ENCODE results near the gene GGN.
"Not testable (repeated sequence)": the region's sequence is repeated elsewhere in the genome, so short reads cannot be mapped to it uniquely, and the experiment has no call there.

The GGN gene

GRCh38 chr19:38362076-38362945 lies 25.5 kb downstream of the GGN start:
- peak; percentile 69 for DNase-seq (ENCODE audit: low read depth)

- DNase-seq (ENCODE audit: low read depth) = peak; percentile 57
Measured at GRCh38 chr19:38361633-38362075, 26.2 kb downstream of the GGN start.

- DNase-seq (ENCODE audit: low read depth) = no peak
Measured at GRCh38 chr19:38360839-38361631, 26.8 kb downstream of the GGN start.

- DNase-seq (ENCODE audit: low read depth) = no peak
Measured at GRCh38 chr19:38360351-38360750, 27.5 kb downstream of the GGN start.

- DNase-seq (ENCODE audit: low read depth) = no peak
Measured at GRCh38 chr19:38359242-38360021, 28.4 kb downstream of the GGN start.

- no peak for DNase-seq (ENCODE audit: low read depth)
Measured at GRCh38 chr19:38358071-38358470, 29.8 kb downstream of the GGN start.

- DNase-seq (ENCODE audit: low read depth) = no peak
Measured at GRCh38 chr19:38355728-38356725, 31.8 kb downstream of the GGN start.

- DNase-seq (ENCODE audit: low read depth) = no peak
Measured at GRCh38 chr19:38352611-38353010, 35.2 kb downstream of the GGN start.

GRCh38 chr19:38351865-38352395 lies 35.9 kb downstream of the GGN start:
- DNase-seq (ENCODE audit: low read depth) = no peak

- no peak for DNase-seq (ENCODE audit: low read depth)
Measured at GRCh38 chr19:38350883-38351282, 37.0 kb downstream of the GGN start.

- no peak for DNase-seq (ENCODE audit: low read depth)
Measured at GRCh38 chr19:38346837-38347236, 41.0 kb downstream of the GGN start.

GRCh38 chr19:38340927-38341326 lies 46.9 kb downstream of the GGN start:
- DNase-seq (ENCODE audit: low read depth) = no peak

- DNase-seq (ENCODE audit: low read depth) = not testable (repeated sequence)
Measured at GRCh38 chr19:38339011-38339410, 48.8 kb downstream of the GGN start.

GRCh38 chr19:38337360-38337653 lies 50.5 kb downstream of the GGN start:
- no peak for DNase-seq (ENCODE audit: low read depth)

GRCh38 chr19:38336638-38337359 lies 51.0 kb downstream of the GGN start:
- DNase-seq (ENCODE audit: low read depth) = peak; percentile 95

GRCh38 chr19:38335949-38336637 lies 51.7 kb downstream of the GGN start:
- peak; percentile 92 for DNase-seq (ENCODE audit: low read depth)

All from CMK (cell line).